Spleen (tissue), 11 donors: ENCODE data around the gene MYO1G. TPM values are rescaled to one million over a fixed set of nuclear protein-coding genes. Genes with fewer than 3 reads are reported as not detected.
"Not testable (repeated sequence)": the region's sequence is repeated elsewhere in the genome, so short reads cannot be mapped to it uniquely, and the experiment has no call there.

Experiments
- DNase-seq: peaks from one replicate; pipeline ENCODE4 v3.0.0-alpha.2; 2020
- H3K27ac ChIP-seq, 8 donors: fragments of 200-600 bp; sonication (generic) in 7 of 8; 1 replicate in 4 of 8; 2 replicates in 4 of 8; pipeline versions ENCODE4 v1.5.0 to v1.8.0; 2016 to 2021; ENCODE audit warnings: inconsistent platforms in 4 of 8, mild to moderate bottlenecking in 4 of 8, moderate library complexity in 1 of 8
- H3K27me3 ChIP-seq, 7 donors: fragments of 200-600 bp; sonication (generic) in 6 of 7; replicated peaks in 1 of 7; 1 replicate in 4 of 7; 2 replicates in 3 of 7; pipeline versions ENCODE4 v1.5.0 to v1.8.0; 2016 to 2021; ENCODE audit warnings: inconsistent platforms in 3 of 7, mild to moderate bottlenecking in 1 of 7
- H3K36me3 ChIP-seq, 6 donors: fragments of 200-600 bp; sonication (generic) in 5 of 6; 1 replicate in 4 of 6; 2 replicates in 2 of 6; pipeline versions ENCODE4 v1.5.0 to v1.8.0; 2016 to 2021; ENCODE audit warnings: inconsistent platforms in 2 of 6
- H3K4me1 ChIP-seq, 6 donors: fragments of 200-600 bp; sonication (generic) in 5 of 6; 1 replicate in 3 of 6; 2 replicates in 3 of 6; pipeline versions ENCODE4 v1.5.0 to v1.8.0; 2016 to 2021; ENCODE audit warnings: inconsistent platforms in 3 of 6
- H3K4me3 ChIP-seq, 8 donors: fragments of 200-600 bp; sonication (generic) in 7 of 8; 1 replicate in 4 of 8; 2 replicates in 4 of 8; pipeline versions ENCODE4 v1.5.0 to v1.8.0; 2016 to 2021; ENCODE audit warnings: inconsistent platforms in 4 of 8, mild to moderate bottlenecking in 4 of 8, moderate library complexity in 2 of 8
- H3K9me3 ChIP-seq, 8 donors: fragments of 200-600 bp; sonication (generic) in 7 of 8; 1 replicate in 4 of 8; 2 replicates in 4 of 8; pipeline versions ENCODE4 v1.5.0 to v1.8.0; 2016 to 2021; ENCODE audit warnings: inconsistent platforms in 4 of 8
- POLR2A ChIP-seq, 3 donors: fragments of 450-650 bp; IDR thresholded peaks; one replicate each; pipeline ENCODE4 v1.5.1; 2017; ENCODE audit warnings: antibody characterized with exemption in 3 of 3, mild to moderate bottlenecking in 1 of 3
- POLR2AphosphoS5 ChIP-seq, 3 donors: sonication (generic); formaldehyde crosslinking; IDR thresholded peaks; one replicate each; pipeline ENCODE4 v1.5.1; 2017; ENCODE audit warnings: antibody characterized with exemption in 3 of 3
- WGBS, 5 donors: extraction: QIAGEN DNeasy Blood & Tissue Kit in 3 of 5; methylation state at CpG; one replicate each; pipeline versions ENCODE4 v1.1.5 to v1.1.7; 2013 to 2018; 5-methylcytosine and 5-hydroxymethylcytosine counted together
- intact Hi-C: fragments of 100-400 bp; cut with DNase I; formaldehyde crosslinking; loops from one replicate; pipeline ENCODE4 v1.15.0; 2023; ENCODE audit warnings: low total_unique reads
- polyA plus RNA-seq, 3 donors: library from polyadenylated mRNA; stranded (reverse); fragments of 200-250 nt; gene quantifications; one replicate each; pipeline ENCODE4 v1.2.1, GENCODE V29; 2013
- total RNA-seq, 7 donors: library from RNA; depleted of rRNA in 3 of 7; stranded (reverse); fragments of >200 nt in 3 of 7; fragmentation: NEBNext Ultra II Directional in 4 of 7; extraction: Animal tissue kit (Norgen Biotek cat#: 25700) in 4 of 7; gene quantifications; one replicate each; pipeline versions ENCODE4 v1.1.0 to v1.2.1, GENCODE V29; 2016 to 2021
- TF ChIP-seq, protein P1 (sequence below), 11 experiments: fragments of 200-600 bp in 7 of 11; fragments of 450-650 bp in 4 of 11; sonication (generic) in 4 of 11; IDR thresholded peaks in 8 of 11; conservative IDR thresholded peaks in 3 of 11; 1 replicate in 7 of 11; 2 replicates in 4 of 11; pipeline versions ENCODE4 v1.4.0 to v1.8.0; 2016 to 2021; ENCODE audit warnings: antibody characterized with exemption in 11 of 11, inconsistent platforms in 4 of 11, mild to moderate bottlenecking in 1 of 11
- donor health status: healthy with polysubstance abuse.
- donor health status: DM: no; HTN: no; CAD: no; lungs with moderate emphysema.
- donor health status: DM: no; HTN: no; CAD: no.
- donor health status: Bipolar disorder and iron deficiency.
- donor health status: healthy.
- donor health status: DM: no; HTN: no; CAD: no.
- donor health status: DM: yes; HTN: yes; CAD: no.

MYO1G gene
- total and polyA plus RNA-seq, 10 donors, result 27.9 to 68.6 (median 59.1) TPM

- 23 to 61% (median 32%) methylated on average over 10 of the region's 10 CpGs for WGBS, 5 donors
- peak; percentile 82 for DNase-seq
Observed at GRCh38 chr7:45026984-45027773, 48.4 kb upstream of the MYO1G start.

DNA sequence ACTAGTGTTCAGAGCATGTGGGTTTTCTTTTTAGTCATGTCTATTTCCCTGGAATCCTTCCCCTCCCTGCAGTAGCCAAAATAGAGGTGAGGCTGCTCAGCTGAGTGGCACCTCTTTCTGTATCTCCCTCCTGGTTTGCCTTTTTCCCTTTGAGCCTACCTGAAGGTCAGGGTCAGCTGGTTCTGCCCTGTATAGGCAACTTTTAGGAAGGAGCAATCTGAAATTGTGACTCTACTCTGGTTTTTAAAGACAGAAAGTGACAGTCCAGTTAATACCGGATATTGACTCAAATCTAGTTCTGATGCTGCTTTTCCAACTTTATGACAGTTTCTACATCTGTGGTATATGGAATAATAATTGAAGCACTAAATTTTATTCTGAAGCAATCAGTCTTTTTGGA lies 47.2 kb upstream of the MYO1G start:
- intact Hi-C loops, result loop anchor here (10.0 kb wide), 1 partner anchor 51 kb away; the partner anchor contains the start of gene MYO1G
- TF ChIP-seq POLR2A (IDR thresholded peaks at IDR 0.05) (no peak), POLR2AphosphoS5 (IDR thresholded peaks at IDR 0.05) (no peak)
- TF ChIP-seq, protein P1, sequence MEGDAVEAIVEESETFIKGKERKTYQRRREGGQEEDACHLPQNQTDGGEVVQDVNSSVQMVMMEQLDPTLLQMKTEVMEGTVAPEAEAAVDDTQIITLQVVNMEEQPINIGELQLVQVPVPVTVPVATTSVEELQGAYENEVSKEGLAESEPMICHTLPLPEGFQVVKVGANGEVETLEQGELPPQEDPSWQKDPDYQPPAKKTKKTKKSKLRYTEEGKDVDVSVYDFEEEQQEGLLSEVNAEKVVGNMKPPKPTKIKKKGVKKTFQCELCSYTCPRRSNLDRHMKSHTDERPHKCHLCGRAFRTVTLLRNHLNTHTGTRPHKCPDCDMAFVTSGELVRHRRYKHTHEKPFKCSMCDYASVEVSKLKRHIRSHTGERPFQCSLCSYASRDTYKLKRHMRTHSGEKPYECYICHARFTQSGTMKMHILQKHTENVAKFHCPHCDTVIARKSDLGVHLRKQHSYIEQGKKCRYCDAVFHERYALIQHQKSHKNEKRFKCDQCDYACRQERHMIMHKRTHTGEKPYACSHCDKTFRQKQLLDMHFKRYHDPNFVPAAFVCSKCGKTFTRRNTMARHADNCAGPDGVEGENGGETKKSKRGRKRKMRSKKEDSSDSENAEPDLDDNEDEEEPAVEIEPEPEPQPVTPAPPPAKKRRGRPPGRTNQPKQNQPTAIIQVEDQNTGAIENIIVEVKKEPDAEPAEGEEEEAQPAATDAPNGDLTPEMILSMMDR (IDR thresholded peaks at IDR 0.05 in 8 of 11, conservative IDR thresholded peaks at IDR 0.05 in 3 of 11), result no peak
- peaks cover 31 to 80% (median 54%) of the 10 kb centered on the region in 6 donors for H3K4me1 ChIP-seq
- WGBS, 5 donors, result 68 to 91% (median 83%) methylated on average over 1 of the region's 1 CpG
- no peak for DNase-seq
- H3K27ac ChIP-seq, result peak overlapping the region in 6 of 8 donors; percentile 29 to 95 (median 92)
- no peaks in the 10 kb centered on the region for H3K27me3 ChIP-seq
- H3K4me3 ChIP-seq, result no peak overlapping the region
- peaks cover 0 to 5% (median 0%) of the 10 kb centered on the region in 8 donors for H3K9me3 ChIP-seq
- peaks cover 0 to 32% (median 2%) of the 10 kb centered on the region in 6 donors for H3K36me3 ChIP-seq

More at GRCh38 chr7:45026984-45027773, 48.4 kb upstream of the MYO1G start:
- H3K4me1 ChIP-seq, result peaks cover 27 to 80% (median 56%) of the 10 kb centered on the region in 6 donors
- intact Hi-C loops, result loop anchor here (10.0 kb wide), 1 partner anchor 52 kb away; the partner anchor contains the start of gene MYO1G
- peak overlapping the region; percentile 36 to 88 (median 60) for H3K4me3 ChIP-seq
- peaks cover 0 to 44% (median 2%) of the 10 kb centered on the region in 6 donors for H3K36me3 ChIP-seq
- no peaks in the 10 kb centered on the region for H3K27me3 ChIP-seq
- TF ChIP-seq, protein P1 (IDR thresholded peaks at IDR 0.05 in 8 of 11, conservative IDR thresholded peaks at IDR 0.05 in 3 of 11), result no peak
- peak in 1 of 3 donors; percentile 16 for TF ChIP-seq POLR2A (IDR thresholded peaks at IDR 0.05)
- peak in 1 of 3 donors; percentile 50 for TF ChIP-seq POLR2AphosphoS5 (IDR thresholded peaks at IDR 0.05)
- peaks cover 0 to 5% (median 0%) of the 10 kb centered on the region in 8 donors for H3K9me3 ChIP-seq
- H3K27ac ChIP-seq, result peak overlapping the region; percentile 81 to 95 (median 90)

- not testable (repeated sequence) for DNase-seq, H3K9me3 ChIP-seq, H3K27me3 ChIP-seq, H3K4me3 ChIP-seq
- Histone ChIP-seq H3K36me3 (peaks cover 0 to 27% (median 2%) of the 10 kb centered on the region in 6 donors), H3K4me1 (peaks cover 31 to 80% (median 52%) of the 10 kb centered on the region in 6 donors), H3K27ac (peak overlapping the region in 4 of 8 donors; percentile 20 to 94 (median 92))
- intact Hi-C loops, result loop anchor here (10.0 kb wide), 1 partner anchor 51 kb away; the partner anchor contains the start of gene MYO1G
- 91 to 97% (median 94%) methylated on average over 12 of the region's 12 CpGs for WGBS, 5 donors
Observed at GRCh38 chr7:45025473-45025872, 46.7 kb upstream of the MYO1G start.

DNA sequence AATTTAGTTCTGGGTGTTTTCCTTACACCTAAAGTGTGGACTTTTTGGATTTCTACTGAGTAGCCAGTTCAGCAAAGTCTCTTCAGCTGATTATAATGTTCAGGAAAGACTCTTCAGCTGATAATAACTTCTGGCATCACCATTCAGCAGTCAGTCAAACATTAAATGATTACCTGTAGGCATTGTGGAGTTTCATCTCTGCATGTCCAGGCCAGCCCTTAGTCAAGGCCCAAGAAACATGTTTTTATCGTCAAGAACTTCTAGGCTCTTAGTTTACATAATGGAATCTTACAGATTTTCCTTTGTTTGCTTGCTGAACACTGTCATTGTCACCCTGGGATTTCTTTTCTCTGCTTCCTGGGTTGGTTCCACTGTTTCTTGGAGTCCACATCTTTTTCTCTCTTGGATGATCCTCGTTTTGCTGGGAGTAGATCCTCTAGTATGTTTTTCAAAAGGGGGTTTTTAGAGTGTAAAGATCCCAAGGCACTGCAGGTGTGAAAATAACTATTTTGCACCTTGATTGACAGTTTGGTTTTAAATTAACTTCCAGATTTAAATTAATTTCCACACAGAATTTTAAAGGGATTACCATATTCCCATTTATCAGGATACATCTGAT lies 45.4 kb upstream of the MYO1G start:
- peaks cover 20 to 78% (median 40%) of the 10 kb centered on the region in 6 donors for H3K4me1 ChIP-seq
- intact Hi-C loops, result loop anchor here (10.0 kb wide), 1 partner anchor 49 kb away; the partner anchor contains the start of gene MYO1G
- H3K27me3 ChIP-seq, result no peaks in the 10 kb centered on the region
- WGBS, 5 donors, result 94 to 100% (median 97%) methylated on average over 2 of the region's 2 CpGs
- DNase-seq, result no peak
- H3K36me3 ChIP-seq, result peaks cover 0 to 23% (median 3%) of the 10 kb centered on the region in 6 donors
- TF ChIP-seq POLR2AphosphoS5 (IDR thresholded peaks at IDR 0.05), result no peak
- TF ChIP-seq, protein P1 (IDR thresholded peaks at IDR 0.05 in 8 of 11, conservative IDR thresholded peaks at IDR 0.05 in 3 of 11), result no peak
- TF ChIP-seq POLR2A (IDR thresholded peaks at IDR 0.05), result no peak
- H3K27ac ChIP-seq, result no peak overlapping the region
- H3K4me3 ChIP-seq, result no peak overlapping the region
- peaks cover 0 to 5% (median 0%) of the 10 kb centered on the region in 8 donors for H3K9me3 ChIP-seq
